ENCODE results near the gene NCLN. TPM values are rescaled to one million over a fixed set of nuclear protein-coding genes. Genes with fewer than 3 reads are reported as not detected.

The NCLN gene
- total RNA-seq, 3 donors from 2014 or later = 21.1 to 34.7 (median 25.3) TPM

DNA sequence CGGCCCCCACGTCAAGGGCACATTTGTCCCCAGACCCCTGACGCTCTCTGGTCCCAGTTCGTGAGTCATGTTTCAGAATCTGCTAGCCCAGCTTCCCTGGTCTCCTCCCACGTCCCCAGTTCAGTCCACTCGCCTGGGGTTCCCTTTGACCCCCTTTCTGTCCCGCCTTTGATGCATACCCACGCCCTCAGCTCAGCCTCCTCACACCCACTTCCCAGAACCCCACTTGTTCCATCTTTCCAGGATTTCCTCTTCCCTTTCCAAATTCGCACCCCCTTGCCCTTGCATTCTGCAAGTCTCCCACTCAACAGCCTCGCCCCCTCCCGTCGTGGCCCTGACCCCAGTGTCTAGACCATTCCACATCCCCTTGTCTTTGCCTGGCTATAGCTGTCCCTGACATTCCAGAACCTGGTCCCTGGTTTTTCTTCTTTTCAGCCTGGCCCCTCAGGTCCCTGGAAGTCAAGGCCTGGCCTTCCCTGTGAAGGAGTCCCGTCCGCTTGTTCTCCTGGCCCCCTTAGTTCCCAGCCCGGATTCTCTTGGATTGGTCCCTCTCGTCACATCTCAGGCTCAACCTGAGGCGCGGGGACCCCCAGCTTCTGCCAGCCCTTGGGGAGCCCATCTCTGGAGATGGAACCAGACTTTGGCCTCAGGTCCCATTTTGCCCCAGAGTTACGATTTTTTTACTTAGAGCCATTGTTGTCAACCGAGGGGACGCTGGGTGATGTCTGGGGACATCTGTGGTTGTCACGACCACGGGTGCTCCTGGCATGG is 1.3 kb downstream of the NCLN start:
- H3K27me3 ChIP-seq = no peaks in the 10 kb centered on the region
- H3K4me3 ChIP-seq = peak overlapping the region; percentile 74 to 95 (median 91)
- H3K9me3 ChIP-seq = no peaks in the 10 kb centered on the region
- no peak for DNase-seq (ENCODE audit: low spot score in 2 of 2)
- no peak overlapping the region for H3K27ac ChIP-seq
- no peak for TF ChIP-seq POLR2A (IDR thresholded peaks at IDR 0.05)
- no peak for TF ChIP-seq POLR2AphosphoS5 (IDR thresholded peaks at IDR 0.05)
- H3K36me3 ChIP-seq = no peaks in the 10 kb centered on the region
- H3K4me1 ChIP-seq = peaks cover 6 to 20% of the 10 kb centered on the region in 2 donors
- intact Hi-C loops (cut with DNase I; ENCODE audit: low total_unique reads) = no loop called here

DNA sequence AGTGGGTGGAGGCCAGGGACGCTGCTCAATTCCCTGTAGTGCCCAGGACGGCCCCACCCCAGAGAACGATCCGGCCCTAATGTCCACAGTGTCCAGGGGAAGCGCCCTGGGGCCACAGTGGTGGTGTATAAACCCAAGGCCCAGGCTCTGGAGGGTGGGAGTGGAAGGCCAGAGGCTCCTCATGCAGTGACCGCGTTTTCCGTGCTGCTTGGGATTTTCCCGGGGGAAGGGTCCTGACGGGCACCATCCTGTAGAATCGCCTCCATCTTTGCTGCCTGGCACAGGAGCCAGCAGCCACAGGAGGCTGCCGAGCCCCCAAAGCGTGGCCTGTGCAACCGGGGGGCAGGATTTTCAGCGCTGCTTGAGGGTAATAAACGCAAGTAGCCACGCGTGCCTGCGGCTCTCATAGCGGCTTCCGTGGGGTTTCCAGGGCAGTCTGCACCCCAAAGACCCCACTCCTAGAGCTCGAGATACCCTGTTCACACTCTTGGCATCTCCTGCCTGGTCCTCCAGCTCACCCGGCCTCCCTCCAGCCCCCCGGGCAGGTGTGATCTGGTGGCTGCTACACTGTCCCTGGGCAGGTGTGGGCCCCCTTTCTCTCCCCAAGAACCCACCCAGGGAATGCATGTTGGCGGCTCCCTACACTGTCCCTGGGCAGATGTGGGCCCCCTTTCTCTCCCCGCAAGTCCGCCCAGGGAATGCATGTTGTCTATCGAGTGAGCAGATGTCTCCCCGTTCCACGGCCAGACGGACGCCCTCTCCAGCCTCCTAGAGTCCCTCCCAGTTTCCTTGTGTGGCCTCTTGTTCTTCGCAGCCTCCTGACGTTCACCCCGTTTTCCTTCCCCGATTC is 2.2 kb downstream of the NCLN start:
- H3K4me1 ChIP-seq = peaks cover 6 to 20% of the 10 kb centered on the region in 2 donors
- H3K27me3 ChIP-seq = no peaks in the 10 kb centered on the region
- no peak overlapping the region for H3K4me3 ChIP-seq
- TF ChIP-seq CTCF (IDR thresholded peaks at IDR 0.05) = no peak
- no peak for TF ChIP-seq POLR2AphosphoS5 (IDR thresholded peaks at IDR 0.05)
- TF ChIP-seq POLR2A (IDR thresholded peaks at IDR 0.05) = no peak
- H3K36me3 ChIP-seq = no peaks in the 10 kb centered on the region
- intact Hi-C loops (cut with DNase I; ENCODE audit: low total_unique reads) = no loop called here
- H3K27ac ChIP-seq = no peak overlapping the region
- no peaks in the 10 kb centered on the region for H3K9me3 ChIP-seq
- no peak for DNase-seq (ENCODE audit: low spot score in 2 of 2)

GRCh38 chr19:3188627-3189596 is 3.2 kb downstream of the NCLN start:
- no peak for TF ChIP-seq POLR2A (IDR thresholded peaks at IDR 0.05)
- no peak for TF ChIP-seq POLR2AphosphoS5 (IDR thresholded peaks at IDR 0.05)
- TF ChIP-seq CTCF (IDR thresholded peaks at IDR 0.05) = no peak
- Histone ChIP-seq H3K36me3 (no peaks in the 10 kb centered on the region), H3K4me1 (peaks cover 6 to 20% of the 10 kb centered on the region in 2 donors), H3K27me3 (no peaks in the 10 kb centered on the region), H3K4me3 (no peak overlapping the region), H3K9me3 (no peaks in the 10 kb centered on the region), H3K27ac (no peak overlapping the region)
- intact Hi-C loops (cut with DNase I; ENCODE audit: low total_unique reads) = no loop called here
- no peak for DNase-seq (ENCODE audit: low spot score in 2 of 2)

DNA sequence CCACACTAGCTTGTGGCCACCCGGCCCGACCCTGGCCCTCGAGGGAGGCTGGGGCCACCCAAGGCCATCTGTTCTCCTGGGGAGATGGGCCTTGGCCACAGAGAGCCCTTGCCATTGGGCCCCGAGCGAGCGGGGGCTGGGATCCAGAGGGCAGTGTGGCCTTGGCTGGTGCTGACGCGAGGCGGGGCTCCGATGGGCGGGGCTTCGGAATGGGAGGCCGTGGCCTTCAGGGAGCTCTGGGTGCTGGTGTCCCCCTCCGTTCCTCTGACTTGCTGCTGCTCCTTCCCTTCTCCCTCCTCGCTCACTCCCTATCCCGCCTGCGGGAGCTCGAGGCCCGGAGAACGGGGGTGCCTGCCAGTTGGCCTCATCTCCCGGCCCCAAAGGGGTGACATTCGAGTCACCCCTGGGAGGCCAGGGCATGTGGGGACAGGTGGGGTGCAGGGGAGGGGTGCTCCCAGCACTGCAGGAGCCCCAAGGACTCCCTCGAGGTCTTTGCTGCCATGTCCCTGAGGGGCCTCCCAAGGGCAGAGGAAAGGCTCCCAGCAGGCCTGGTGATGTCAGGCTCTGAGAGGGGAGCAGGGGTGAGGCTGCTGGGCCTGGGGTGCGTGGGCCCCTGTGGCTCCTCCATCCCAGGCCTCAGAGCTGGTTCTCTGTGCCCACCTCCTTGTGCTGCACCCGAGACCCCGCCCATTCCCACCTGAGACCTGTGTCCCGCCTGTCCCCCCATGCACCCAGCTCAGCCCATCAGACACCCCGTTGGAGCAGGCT is 4.2 kb downstream of the NCLN start:
- H3K9me3 ChIP-seq = no peaks in the 10 kb centered on the region
- peaks cover 6 to 16% of the 10 kb centered on the region in 2 donors for H3K4me1 ChIP-seq
- no peak for DNase-seq (ENCODE audit: low spot score in 2 of 2)
- no peaks in the 10 kb centered on the region for H3K36me3 ChIP-seq
- no peak overlapping the region for H3K4me3 ChIP-seq
- H3K27me3 ChIP-seq = no peaks in the 10 kb centered on the region
- TF ChIP-seq POLR2AphosphoS5 (IDR thresholded peaks at IDR 0.05) (no peak), CTCF (IDR thresholded peaks at IDR 0.05) (no peak), POLR2A (IDR thresholded peaks at IDR 0.05) (no peak)
- no peak overlapping the region for H3K27ac ChIP-seq
- intact Hi-C loops (cut with DNase I; ENCODE audit: low total_unique reads) = no loop called here

DNA sequence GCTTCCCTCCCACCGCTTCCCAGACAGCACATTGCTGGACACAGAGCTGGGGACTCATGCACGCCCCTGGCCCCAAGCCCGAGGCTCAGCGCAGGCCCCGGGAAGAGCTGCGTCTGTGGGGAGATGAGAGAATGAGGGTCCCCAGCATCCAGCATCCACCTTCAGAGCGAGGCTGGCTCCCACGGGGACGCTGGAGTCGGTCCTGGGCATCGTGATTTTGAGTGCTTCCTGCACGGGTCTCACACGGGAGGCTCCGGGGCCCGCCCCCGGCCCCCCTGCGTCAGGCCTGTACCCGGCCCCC is 4.7 kb downstream of the NCLN start:
- intact Hi-C loops (cut with DNase I; ENCODE audit: low total_unique reads) = no loop called here
- Histone ChIP-seq H3K27ac (no peak overlapping the region), H3K36me3 (no peaks in the 10 kb centered on the region), H3K4me1 (peaks cover 6 to 15% of the 10 kb centered on the region in 2 donors), H3K4me3 (no peak overlapping the region), H3K27me3 (no peaks in the 10 kb centered on the region), H3K9me3 (no peaks in the 10 kb centered on the region)
- DNase-seq (ENCODE audit: low spot score in 2 of 2) = no peak
- TF ChIP-seq POLR2A (IDR thresholded peaks at IDR 0.05) = no peak
- no peak for TF ChIP-seq CTCF (IDR thresholded peaks at IDR 0.05)
- TF ChIP-seq POLR2AphosphoS5 (IDR thresholded peaks at IDR 0.05) = no peak
